Progenitor cell of endocrine pancreas (in vitro differentiated cells): ENCODE results near the gene NAT14. TPM values are rescaled to one million over a fixed set of nuclear protein-coding genes. Genes with fewer than 3 reads are reported as not detected.
"Not testable (repeated sequence)": the region's sequence is repeated elsewhere in the genome, so short reads cannot be mapped to it uniquely, and the experiment has no call there.

Source experiments
- DNase-seq: peaks from one replicate; pipeline ENCODE4 v3.0.0; 2021; ENCODE audit warnings: low spot score; ENCODE audit not compliant: unreplicated experiment
- H3K27ac Mint-ChIP-seq: 2 replicates; pipeline ENCODE4 v1.8.0; 2021; ENCODE audit warnings: mild to moderate bottlenecking, moderate library complexity, mixed read lengths
- H3K27me3 Mint-ChIP-seq: 2 replicates; pipeline ENCODE4 v1.8.0; 2021; ENCODE audit warnings: mixed read lengths
- H3K36me3 Mint-ChIP-seq: 2 replicates; pipeline ENCODE4 v1.8.0; 2022; ENCODE audit warnings: mixed read lengths; ENCODE audit not compliant: insufficient read depth
- H3K4me1 Mint-ChIP-seq: 2 replicates; pipeline ENCODE4 v1.8.0; 2021; ENCODE audit warnings: low read depth, mixed read lengths
- H3K4me3 Mint-ChIP-seq: 2 replicates; pipeline ENCODE4 v1.8.0; 2021; ENCODE audit warnings: low read depth, mild to moderate bottlenecking, moderate library complexity, mixed read lengths
- H3K9me3 Mint-ChIP-seq: 2 replicates; pipeline ENCODE4 v1.8.0; 2021; ENCODE audit warnings: low read depth, mixed read lengths
- CTCF ChIP-seq: fragments of 200-600 bp; sonication (generic); IDR thresholded peaks from one replicate; pipeline ENCODE4 v1.5.0; 2021; ENCODE audit warnings: antibody characterized with exemption, mild to moderate bottlenecking; ENCODE audit not compliant: unreplicated experiment
- total RNA-seq: library from RNA; stranded (reverse); gene quantifications from 2 replicates; pipeline ENCODE4 v1.2.1, GENCODE V29; 2021

NAT14 gene
- total RNA-seq, 1 donor from 2014 or later, result 69.7 TPM

- no peaks in the 10 kb centered on the region for H3K36me3 Mint-ChIP-seq
- DNase-seq, result no peak
- H3K27me3 Mint-ChIP-seq, result peaks cover 60% of the 10 kb centered on the region
- H3K4me1 Mint-ChIP-seq, result no peaks in the 10 kb centered on the region
- no peaks in the 10 kb centered on the region for H3K9me3 Mint-ChIP-seq
- no peak for TF ChIP-seq CTCF
- H3K4me3 Mint-ChIP-seq, result no peak overlapping the region
- H3K27ac Mint-ChIP-seq, result no peak overlapping the region
Measured at GRCh38 chr19:55444646-55445045, 40.3 kb upstream of the NAT14 start.

- H3K9me3 Mint-ChIP-seq, result no peaks in the 10 kb centered on the region
- no peaks in the 10 kb centered on the region for H3K36me3 Mint-ChIP-seq
- H3K27me3 Mint-ChIP-seq, result peaks cover 56% of the 10 kb centered on the region
- H3K4me3 Mint-ChIP-seq, result no peak overlapping the region
- no peak for DNase-seq
- TF ChIP-seq CTCF, result no peak
- no peaks in the 10 kb centered on the region for H3K4me1 Mint-ChIP-seq
- H3K27ac Mint-ChIP-seq, result no peak overlapping the region
Measured at GRCh38 chr19:55446060-55446459, 38.9 kb upstream of the NAT14 start.

GRCh38 chr19:55447421-55448174 lies 37.4 kb upstream of the NAT14 start:
- DNase-seq, result no peak
- no peak for TF ChIP-seq CTCF
- H3K9me3 Mint-ChIP-seq, result no peaks in the 10 kb centered on the region
- H3K36me3 Mint-ChIP-seq, result no peaks in the 10 kb centered on the region
- H3K27ac Mint-ChIP-seq, result no peak overlapping the region
- H3K4me1 Mint-ChIP-seq, result peaks cover 2% of the 10 kb centered on the region
- peaks cover 52% of the 10 kb centered on the region for H3K27me3 Mint-ChIP-seq
- H3K4me3 Mint-ChIP-seq, result no peak overlapping the region

GRCh38 chr19:55448175-55448490 lies 36.9 kb upstream of the NAT14 start:
- DNase-seq, H3K27ac Mint-ChIP-seq, H3K9me3 Mint-ChIP-seq, H3K4me1 Mint-ChIP-seq, H3K36me3 Mint-ChIP-seq, H3K4me3 Mint-ChIP-seq: not testable (repeated sequence)
- peaks cover 49% of the 10 kb centered on the region for H3K27me3 Mint-ChIP-seq

- no peak overlapping the region for H3K27ac Mint-ChIP-seq
- no peak for DNase-seq
- H3K36me3 Mint-ChIP-seq, result peaks cover 4% of the 10 kb centered on the region
- no peak overlapping the region for H3K4me3 Mint-ChIP-seq
- peaks cover 8% of the 10 kb centered on the region for H3K4me1 Mint-ChIP-seq
- TF ChIP-seq CTCF, result no peak
- no peaks in the 10 kb centered on the region for H3K9me3 Mint-ChIP-seq
- H3K27me3 Mint-ChIP-seq, result peaks cover 47% of the 10 kb centered on the region
Measured at GRCh38 chr19:55449469-55449868, 35.5 kb upstream of the NAT14 start.
